Epithelial cell of esophagus (primary cell): ENCODE data around the gene ACOX2.
A peak's percentile ranks its signal among the peaks of the same experiment; 100 is the strongest.

ENCODE experiments used
- DNase-seq: peaks from one replicate; pipeline ENCODE4 v3.0.0; 2010; ENCODE audit warnings: low read depth
- H3K4me3 ChIP-seq: 2 replicates; pipeline ENCODE4 v1.5.1; 2011; ENCODE audit warnings: mild to moderate bottlenecking, low read length, control low read depth
- CTCF ChIP-seq: IDR thresholded peaks from 2 replicates; pipeline ENCODE4 v1.5.1; 2011; ENCODE audit warnings: low read depth, mild to moderate bottlenecking, low read length, control low read depth, inconsistent platforms; ENCODE audit not compliant: insufficient read depth; ENCODE audit errors: missing control alignments

ACOX2 gene

DNA sequence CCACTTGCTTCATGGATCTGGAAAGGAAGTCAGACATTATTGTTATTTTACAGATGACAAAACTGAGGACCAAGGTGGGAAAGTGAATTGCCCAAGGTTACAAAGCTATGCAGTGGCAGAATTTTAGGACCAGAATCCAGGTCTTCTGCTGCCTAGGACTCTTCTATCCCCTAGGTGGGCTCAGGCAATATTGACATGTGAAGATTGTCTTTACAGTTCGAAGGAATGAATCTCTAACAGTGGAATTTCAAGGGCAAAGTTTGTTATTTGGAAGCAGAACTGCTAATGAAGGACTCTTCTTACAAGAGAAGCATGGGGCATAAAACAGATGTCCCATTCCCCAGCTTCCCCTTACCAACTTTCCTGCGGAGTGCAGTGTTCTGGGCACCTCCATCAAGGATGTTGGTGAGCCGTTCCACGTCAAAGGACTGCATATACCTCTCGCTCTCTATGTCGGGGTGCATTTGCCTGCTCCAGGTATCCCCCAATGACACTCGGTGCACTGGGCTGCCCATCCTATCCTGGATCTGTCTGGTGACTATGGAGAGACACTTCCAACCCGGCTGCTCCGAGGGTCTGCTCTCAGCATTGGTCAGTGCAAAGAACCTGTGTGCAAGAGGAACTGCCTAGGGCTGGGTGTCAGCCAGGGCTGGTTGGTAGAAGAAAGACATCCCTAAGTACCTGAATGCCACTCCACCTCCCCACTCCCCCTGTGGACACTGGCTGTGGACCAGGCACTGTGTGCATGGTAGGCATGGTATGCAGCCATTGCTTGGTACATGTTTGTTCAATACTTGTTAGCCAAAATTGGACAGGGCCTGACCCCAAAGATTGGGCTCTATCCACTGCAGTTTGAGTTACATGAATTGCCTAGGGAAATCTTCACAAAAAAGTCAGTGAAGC is 2.1 kb downstream of the ACOX2 start:
- DNase-seq: no peak
- no peak for TF ChIP-seq CTCF
- H3K4me3 ChIP-seq: no peak overlapping the region

DNA sequence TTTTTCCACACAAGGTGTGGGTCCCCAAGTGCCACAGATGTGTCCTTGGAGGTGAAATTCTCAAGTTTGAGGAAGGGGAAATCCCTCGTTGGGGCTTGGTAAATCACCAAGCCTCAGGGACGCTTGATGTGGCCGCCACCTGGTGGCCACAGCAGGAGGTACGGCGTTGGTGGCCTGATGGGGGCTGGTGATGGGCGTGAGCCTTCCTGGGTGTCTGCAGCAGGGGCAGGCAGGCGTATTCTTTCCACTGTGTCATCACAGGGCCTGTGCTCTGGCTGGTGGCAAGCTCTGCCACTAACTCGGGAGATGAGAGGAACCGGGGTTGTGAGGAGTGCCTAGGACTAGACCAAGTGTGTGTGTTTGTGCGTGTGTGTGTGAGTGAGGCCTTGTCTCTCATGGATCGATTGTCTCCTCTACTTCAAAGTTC is 4.2 kb downstream of the ACOX2 start:
- peak; percentile 78 for DNase-seq
- H3K4me3 ChIP-seq: no peak overlapping the region
- peak; percentile 96 for TF ChIP-seq CTCF

- peak; percentile 44 for DNase-seq
- TF ChIP-seq CTCF: peak; percentile 32
- H3K4me3 ChIP-seq: no peak overlapping the region
These were observed 5.0 kb downstream of the ACOX2 start for GRCh38 chr3:58531956-58532355.

GRCh38 chr3:58531555-58531954 is 5.4 kb downstream of the ACOX2 start:
- no peak for DNase-seq
- TF ChIP-seq CTCF: no peak
- no peak overlapping the region for H3K4me3 ChIP-seq

- no peak for TF ChIP-seq CTCF
- H3K4me3 ChIP-seq: no peak overlapping the region
- DNase-seq: no peak
These were observed 6.6 kb downstream of the ACOX2 start for GRCh38 chr3:58530354-58530865.

DNA sequence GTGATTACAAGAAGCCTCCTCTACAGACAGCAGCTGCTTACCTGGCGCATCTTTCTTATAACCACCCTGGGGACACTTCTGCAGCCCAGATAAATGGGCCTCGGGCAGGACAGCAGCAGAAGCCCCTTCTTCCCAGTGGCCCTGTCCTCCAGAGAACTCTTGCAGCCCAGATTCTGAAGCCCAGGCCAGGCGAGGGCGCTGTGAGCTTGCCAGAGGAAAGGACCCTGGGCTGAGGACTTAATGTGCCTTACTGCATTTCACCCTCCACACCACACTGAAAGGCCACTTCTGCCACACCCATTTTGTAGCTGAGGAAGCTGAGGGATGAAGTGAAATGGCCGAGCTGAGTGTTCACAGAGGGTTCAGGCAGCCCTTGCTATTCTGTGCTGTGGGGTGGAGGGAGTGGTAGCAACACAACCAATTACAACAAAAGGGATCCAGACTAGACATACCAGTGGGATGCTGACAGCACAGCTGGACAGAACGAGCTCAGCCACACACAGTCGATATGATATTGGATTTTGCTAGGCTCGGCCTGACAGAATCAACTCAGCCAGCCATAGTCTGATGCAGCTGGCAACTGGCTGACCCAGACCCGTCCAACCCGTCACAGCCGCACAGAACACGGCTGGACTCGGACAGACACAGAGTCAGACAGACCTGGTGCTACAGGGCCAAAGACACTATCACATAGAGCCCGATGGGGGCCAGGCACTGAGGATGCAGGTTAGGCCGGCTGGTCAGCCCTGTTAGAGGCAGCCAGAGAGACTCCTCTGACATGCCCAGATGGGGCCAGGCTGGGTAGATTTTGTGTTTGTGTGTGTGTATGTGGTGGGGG is 7.3 kb downstream of the ACOX2 start:
- DNase-seq: no peak
- no peak overlapping the region for H3K4me3 ChIP-seq
- TF ChIP-seq CTCF: no peak
